ENCODE measurements around the gene SOX2.

- TF ChIP-seq CTCF (IDR thresholded peaks at IDR 0.05; ENCODE audit: low read depth, low read length, poor library complexity, severe bottlenecking) (no peak), EZH2phosphoT487 (IDR thresholded peaks at IDR 0.05; ENCODE audit: borderline replicate concordance, low read length) (no peak)
These were observed 27.9 kb downstream of the SOX2 start for GRCh38 chr3:181739628-181740027.
